ENCODE results near the gene CLCN1. TPM values are rescaled to one million over a fixed set of nuclear protein-coding genes. Genes with fewer than 3 reads are reported as not detected.

Gene CLCN1
- total RNA-seq, 2 experiments from 2014 or later, result not detected

DNA sequence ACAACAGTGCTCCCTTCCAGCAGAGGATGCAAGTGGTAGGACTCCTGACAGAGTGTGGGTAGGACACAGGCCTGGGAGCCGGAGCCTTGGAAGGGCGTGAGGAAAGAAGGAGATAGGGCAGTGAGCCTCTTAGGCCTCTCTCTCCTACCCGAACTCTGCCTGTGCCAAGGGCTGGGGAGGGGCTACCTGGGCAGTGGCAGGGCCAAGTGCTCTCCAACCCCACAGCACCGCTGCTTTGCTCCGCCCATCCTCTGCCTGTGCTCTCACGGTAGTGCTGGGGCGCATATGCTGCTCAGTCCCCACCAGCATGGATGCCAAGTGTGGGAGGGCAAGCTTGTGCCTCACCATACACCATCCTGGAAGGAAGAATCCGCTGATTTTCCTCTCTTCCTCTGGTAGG lies 39.1 kb downstream of the CLCN1 start:
- no peaks in the 10 kb centered on the region for H3K9me2 ChIP-seq (ENCODE audit: insufficient read depth, low read length)
- intact Hi-C loops (cut with micrococcal nuclease; ENCODE audit: unreplicated experiment), result no loop called here
- ChIA-PET CTCF (ENCODE audit: unreplicated experiment) (interaction anchor here (1.0 kb wide), 1 partner anchor 114 kb away, joined by 4 read pairs; no protein-coding TSS in a partner anchor), POLR2A (no interaction called here)
- no peaks in the 10 kb centered on the region for H3K79me2 ChIP-seq (ENCODE audit: insufficient read depth, low read depth, low read length)
- no TSS peak for BruUV-seq (replicated peaks)
- H4K20me1 ChIP-seq (ENCODE audit: insufficient read depth, low read length), result no peaks in the 10 kb centered on the region
- no peak overlapping the region for H3K27ac ChIP-seq (ENCODE audit: low read depth, low read length, poor library complexity, severe bottlenecking)
- no peaks in the 10 kb centered on the region for H3K9me3 ChIP-seq (ENCODE audit: low read length)
- H3K4me2 ChIP-seq (ENCODE audit: low read length), result no peak overlapping the region
- no peaks in the 10 kb centered on the region for H3K4me1 ChIP-seq (ENCODE audit: insufficient read depth, low read length, poor library complexity, severe bottlenecking)
- no peaks in the 10 kb centered on the region for H3K36me3 ChIP-seq (ENCODE audit: insufficient read depth, low read length)
- DNase-seq (ENCODE audit: low spot score), result no peak
- TF ChIP-seq CTCF (conservative IDR thresholded peaks at IDR 0.05; ENCODE audit: low read length) (no peak), EZH2phosphoT487 (IDR thresholded peaks at IDR 0.05; ENCODE audit: borderline replicate concordance, low read depth, low read length) (no peak)
- no peak overlapping the region for H2AFZ ChIP-seq (ENCODE audit: low read length)
- no peak overlapping the region for H3K4me3 ChIP-seq (ENCODE audit: low read depth, low read length, poor library complexity, severe bottlenecking)

- peak; percentile 45; the same call in 1 of the 2 replicates for TF ChIP-seq CTCF (conservative IDR thresholded peaks at IDR 0.05; ENCODE audit: low read length)
- TF ChIP-seq EZH2phosphoT487 (IDR thresholded peaks at IDR 0.05; ENCODE audit: borderline replicate concordance, low read depth, low read length), result no peak
- ChIA-PET POLR2A (no interaction called here), CTCF (ENCODE audit: unreplicated experiment) (interaction anchor here (1.0 kb wide), 1 partner anchor 115 kb away, joined by 4 read pairs; no protein-coding TSS in a partner anchor)
- Histone ChIP-seq H3K79me2 (ENCODE audit: insufficient read depth, low read depth, low read length) (no peaks in the 10 kb centered on the region), H3K4me1 (ENCODE audit: insufficient read depth, low read length, poor library complexity, severe bottlenecking) (no peaks in the 10 kb centered on the region), H3K4me3 (ENCODE audit: low read depth, low read length, poor library complexity, severe bottlenecking) (no peak overlapping the region), H2AFZ (ENCODE audit: low read length) (no peak overlapping the region), H3K27ac (ENCODE audit: low read depth, low read length, poor library complexity, severe bottlenecking) (no peak overlapping the region), H3K36me3 (ENCODE audit: insufficient read depth, low read length) (no peaks in the 10 kb centered on the region), H3K9me3 (ENCODE audit: low read length) (no peaks in the 10 kb centered on the region), H3K4me2 (ENCODE audit: low read length) (no peak overlapping the region), H4K20me1 (ENCODE audit: insufficient read depth, low read length) (no peaks in the 10 kb centered on the region), H3K9me2 (ENCODE audit: insufficient read depth, low read length) (no peaks in the 10 kb centered on the region)
- BruUV-seq (replicated peaks), result no TSS peak
- peak; percentile 13 for DNase-seq (ENCODE audit: low spot score)
- intact Hi-C loops (cut with micrococcal nuclease; ENCODE audit: unreplicated experiment), result no loop called here
These were observed 39.8 kb downstream of the CLCN1 start for GRCh38 chr7:143355450-143356385.

Measured in OCI-LY7 (cell line).